ENCODE results near the gene SULF2.

Gene SULF2

DNA sequence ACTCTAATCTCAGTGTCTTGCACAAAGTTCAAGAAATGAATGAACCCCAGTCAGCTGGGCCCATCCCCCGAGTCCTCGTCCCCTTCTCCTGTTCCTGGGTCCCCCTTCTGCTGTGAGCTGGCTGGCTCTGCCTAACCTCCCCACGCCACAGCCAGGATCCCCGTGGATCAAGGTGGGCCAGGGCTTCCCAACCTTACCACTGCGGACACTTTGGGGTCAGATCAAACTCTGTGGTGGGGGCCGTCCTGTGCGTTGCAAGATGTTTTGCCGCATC lies 116.2 kb downstream of the SULF2 start:
- no peak for DNase-seq (ENCODE audit: low spot score)

DNA sequence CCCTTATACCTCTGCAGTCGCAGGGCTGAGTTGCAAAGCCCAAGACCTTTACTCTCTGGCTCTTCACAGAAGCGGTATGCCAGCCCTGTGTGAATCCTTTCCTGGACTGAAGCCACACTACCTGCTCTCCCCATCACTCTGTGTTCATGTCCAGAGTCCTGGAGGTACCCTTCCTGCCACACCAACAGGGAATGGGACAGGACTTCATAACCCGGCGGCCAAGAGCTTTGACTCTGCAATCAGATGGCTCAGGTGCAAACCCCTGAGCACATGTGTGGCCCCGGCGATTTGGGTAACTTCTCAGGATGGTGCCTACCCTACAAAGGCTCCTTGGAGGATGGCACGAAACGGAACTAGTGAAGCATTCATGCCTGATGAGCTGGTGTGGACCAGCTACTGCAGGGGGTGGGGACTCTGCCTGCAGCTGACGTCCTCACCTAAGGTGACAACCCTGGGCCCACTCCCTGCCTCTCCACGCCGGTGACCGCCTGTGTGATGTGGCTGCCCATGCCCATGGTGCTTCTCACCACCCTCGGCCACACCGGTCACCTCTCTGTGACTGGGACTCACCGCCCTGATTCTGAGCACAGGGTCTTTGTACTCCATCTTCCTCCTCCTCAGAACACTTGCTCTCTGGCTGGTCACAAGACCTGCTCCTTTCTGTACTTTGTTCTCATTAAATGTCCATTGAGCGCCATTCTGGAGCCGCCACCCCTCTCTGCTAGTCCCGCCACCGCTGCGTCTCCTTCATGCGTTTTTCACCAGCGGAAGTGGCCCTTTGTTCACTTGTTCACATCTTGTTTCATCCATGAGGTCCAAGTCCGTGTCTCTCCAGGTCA lies 116.7 kb downstream of the SULF2 start:
- DNase-seq (ENCODE audit: low spot score): no peak

DNA sequence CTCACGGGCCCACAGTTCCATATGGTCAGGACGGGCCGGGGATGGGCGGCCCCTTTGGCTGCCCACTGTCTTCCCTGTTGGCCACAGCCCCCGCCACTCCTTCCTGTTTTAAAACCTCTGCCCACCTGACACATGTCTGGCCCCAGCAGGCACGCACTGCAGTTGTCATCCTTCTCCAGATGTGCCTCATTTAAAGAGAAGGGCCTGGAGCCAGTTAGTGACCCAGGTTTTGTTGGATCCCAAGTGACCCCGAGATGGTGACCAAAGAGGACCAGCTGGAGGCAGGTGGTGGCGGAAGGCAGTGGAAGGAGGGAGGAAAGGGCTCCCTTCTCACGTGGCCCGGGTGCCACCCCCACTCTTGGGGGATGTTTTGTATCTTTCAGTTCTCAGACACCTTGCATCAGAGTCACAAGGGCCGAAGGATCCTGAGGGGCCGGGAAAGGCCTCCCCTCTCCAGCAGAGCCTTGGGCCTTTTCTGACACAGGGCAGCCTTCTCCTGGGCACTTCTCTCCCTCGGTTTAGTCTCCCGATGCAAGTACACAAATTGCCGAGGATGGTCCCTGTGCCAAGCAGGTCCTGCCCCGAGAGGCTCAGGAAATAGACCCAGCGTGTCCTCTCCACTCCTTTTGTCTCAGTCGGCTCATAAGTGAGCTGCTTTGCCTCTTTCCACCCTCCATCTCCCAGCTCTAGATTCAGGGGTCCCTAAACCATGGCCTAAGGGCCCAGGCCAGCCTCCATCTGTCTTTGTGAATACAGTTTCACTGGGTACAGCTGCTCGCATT lies 117.6 kb downstream of the SULF2 start:
- DNase-seq (ENCODE audit: low spot score): no peak

DNA sequence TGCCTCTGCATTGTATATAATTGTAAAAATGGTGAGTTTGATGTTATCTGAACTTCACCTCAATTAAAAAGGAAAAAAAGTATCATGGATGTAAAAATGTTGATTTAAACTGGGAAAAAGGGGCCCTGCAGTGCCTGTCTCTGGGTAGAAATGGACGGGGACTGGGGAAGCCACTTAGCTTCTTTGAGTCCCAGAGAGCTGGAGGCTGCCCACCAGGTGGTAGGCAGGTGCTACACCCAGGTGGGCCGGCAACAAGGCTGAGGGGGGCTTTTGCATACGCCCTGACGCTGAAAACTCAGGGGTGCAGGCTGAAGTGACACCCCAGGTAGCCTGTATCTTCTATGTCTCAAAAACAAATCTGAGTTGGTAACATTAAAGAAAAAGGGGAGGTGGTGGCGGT lies 118.2 kb downstream of the SULF2 start:
- DNase-seq (ENCODE audit: low spot score): no peak

DNA sequence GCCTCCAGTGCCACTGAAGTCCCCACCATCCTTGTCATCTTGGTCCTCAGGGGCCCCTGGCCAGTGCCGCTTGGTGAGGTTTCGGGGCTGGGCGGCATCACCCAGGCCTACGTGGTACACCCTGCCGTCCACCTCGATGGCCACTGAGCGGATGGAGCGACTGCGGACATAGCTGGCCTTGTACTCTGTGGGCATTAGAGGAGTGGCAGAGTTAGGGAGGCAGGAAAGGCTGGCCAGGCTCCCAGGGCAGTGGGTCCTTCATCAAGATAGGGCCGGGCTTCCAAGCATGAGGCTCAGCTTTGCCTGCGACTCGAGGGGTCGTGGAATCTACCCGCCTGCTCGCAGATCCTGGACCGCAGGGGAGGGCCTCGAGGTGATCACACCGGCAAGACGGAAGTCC lies 119.0 kb downstream of the SULF2 start:
- DNase-seq (ENCODE audit: low spot score): no peak

DNA sequence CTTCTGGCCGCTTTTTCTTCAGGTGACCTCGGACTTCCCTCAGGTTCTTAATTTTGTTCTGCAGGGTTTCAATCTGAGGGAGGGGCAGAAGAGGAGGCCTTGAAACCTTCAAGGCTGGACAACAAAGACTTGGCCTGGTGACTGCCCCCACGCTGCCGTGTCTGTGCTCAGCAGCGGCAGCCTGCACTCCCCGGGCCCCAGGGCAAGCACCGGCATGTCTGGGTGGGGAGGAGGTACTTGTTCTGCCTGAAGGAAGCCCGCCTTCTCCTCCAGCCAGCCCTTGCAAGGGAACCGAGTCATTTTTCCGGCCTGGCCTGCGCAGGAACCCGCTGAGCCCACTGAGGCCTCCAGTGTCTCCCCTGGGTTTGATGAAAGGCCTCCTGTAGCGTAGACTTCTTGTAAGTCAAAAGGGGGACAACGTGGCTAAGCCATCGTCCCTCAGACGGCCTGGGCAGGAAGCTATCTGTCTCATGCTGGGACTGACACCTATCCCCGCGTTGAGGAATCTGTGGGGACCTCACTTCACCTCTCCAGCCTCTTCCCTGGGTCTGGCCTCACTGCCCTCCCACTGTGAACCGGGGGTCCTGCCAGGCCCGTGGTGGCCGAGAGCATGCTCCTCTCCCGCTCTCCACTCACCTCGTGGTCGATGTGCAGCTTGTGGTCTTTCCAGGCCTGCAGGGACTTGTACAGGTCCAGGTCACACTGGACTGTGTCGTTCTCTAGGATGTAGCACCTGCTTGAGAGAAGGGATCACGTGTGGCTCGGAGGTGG lies 119.9 kb downstream of the SULF2 start:
- DNase-seq (ENCODE audit: low spot score): no peak

DNA sequence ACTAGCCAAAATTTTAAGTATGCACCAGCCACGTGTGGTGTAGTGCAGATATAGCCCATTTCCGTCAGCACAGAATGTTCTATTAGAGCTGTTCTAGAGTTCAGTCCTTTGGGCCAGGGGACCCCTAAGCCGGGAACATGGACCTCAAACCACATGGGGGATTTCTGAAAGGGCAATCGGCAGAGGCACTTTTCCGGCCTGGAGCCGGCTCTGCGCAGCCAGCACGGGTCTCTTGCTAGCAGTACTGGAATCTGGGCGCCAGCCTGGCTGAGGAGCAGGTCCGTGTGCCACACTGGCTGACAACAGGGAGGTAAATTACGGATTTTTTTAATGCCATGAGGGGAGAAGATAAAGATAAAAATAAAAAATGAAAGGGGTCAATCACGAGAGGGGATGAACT lies 120.5 kb downstream of the SULF2 start:
- no peak for DNase-seq (ENCODE audit: low spot score)

DNA sequence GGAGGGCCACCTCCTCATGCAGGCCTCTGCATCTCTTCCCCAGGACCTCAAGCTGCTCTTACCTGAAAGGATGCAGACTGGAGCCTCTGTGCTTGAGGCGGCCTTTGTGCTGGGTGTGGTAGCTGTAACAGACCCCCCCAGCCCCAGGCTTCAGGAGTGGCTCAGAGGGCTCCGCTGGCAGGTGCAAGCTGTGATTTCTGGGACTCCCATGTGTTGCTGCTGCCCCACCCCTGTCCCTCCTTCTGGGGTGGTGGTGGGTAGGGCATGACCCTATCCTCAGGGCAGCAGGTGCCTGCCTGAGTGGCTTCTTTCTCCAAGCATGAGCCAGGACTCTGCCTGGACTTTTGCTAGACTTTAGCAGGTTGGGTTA lies 121.2 kb downstream of the SULF2 start:
- no peak for DNase-seq (ENCODE audit: low spot score)

DNA sequence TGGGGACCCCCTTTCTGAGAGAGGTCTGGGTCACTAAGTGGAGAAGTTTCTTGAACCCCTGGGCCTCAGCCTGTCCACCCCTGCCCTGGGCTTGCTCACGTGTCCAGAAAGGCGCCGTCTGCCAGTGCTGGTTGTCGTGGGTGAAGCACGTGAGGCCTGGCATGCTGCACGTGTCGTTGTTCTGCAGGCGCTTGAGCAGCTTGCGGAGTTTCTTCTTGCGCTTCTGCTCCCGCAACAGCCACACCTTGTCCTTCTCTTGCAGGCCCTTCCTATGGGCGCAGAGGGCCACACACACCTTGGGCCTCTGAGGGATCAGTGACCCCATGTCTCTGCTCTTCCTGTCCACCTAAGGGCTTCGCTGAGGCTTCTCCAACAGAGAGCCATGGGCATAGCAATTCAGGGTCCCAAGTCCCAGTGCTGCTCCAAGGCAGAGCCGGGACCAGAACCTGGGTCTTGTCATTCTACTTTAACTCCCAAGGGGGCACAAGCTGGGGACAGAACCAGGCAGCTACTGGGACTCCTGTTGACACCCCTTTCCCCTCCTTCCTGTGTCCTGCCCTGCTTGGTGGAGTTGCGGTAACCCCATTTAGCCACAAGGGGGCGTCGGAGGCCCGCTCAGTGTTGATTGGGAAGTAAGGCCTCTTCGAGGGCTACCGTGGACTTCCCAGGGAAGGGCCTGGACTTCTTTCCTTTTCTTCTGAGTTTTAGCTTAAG lies 121.8 kb downstream of the SULF2 start:
- peak; percentile 90 for DNase-seq (ENCODE audit: low spot score)

DNA sequence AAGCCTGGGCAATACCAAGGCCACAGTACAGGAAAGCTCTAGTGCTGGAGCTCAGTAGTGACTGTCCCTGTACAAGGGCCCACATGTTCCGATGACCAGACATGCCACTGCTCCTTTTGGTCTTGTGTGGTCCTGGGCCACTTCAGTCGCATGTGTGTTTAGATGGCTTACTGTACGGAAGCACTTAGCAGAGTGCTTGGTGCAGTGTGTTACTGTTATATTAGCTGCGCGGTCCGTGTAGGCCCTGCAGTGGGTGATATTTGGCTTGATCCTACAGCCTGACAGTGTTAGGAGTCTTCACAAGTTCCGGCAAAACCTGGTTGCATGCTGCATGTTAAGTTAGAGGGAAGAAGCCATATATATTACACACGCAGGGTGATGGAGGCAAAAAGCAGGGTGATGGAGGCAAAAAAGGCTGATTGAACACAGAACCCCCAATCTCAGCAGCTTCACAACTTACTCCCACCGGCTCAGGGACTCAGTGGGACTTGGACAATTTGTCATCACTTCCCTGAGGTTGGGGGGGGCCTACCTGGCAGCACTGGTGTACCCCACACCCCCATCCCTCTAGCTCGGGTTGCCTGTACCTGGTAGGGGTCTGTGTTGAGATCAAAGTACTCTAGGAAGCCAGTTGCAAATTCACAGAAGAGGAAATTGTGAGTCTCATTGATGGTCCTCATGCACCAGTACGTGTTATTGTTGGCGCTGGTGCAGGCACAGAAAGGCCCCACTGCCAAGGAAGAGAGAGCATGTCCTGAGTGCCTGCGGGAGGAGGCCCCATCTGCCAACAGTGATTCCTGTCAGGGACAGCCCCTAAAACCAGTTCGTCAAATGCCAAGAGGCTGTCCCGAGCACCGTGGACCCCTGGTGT lies 122.6 kb downstream of the SULF2 start:
- no peak for DNase-seq (ENCODE audit: low spot score)

DNA sequence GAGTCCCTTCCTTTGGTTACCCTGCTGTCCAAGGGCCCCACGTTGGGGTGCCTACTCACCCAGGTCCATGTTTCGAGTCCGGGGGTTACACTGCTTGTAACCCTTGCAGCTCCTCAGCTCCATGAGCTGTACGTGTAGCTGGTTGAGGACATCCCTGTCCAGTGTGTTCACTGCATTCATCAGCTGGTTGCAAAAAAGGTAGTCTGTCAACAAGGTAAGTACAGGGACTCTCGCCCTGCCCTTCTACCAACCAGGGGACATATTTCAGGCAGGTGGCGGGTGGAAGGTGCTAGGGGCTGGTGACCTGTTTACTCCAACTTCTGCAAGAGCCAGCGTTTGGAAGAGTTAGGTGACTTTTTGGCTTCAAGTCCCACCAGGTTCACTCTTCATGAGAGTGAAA lies 123.6 kb downstream of the SULF2 start:
- DNase-seq (ENCODE audit: low spot score): no peak

DNA sequence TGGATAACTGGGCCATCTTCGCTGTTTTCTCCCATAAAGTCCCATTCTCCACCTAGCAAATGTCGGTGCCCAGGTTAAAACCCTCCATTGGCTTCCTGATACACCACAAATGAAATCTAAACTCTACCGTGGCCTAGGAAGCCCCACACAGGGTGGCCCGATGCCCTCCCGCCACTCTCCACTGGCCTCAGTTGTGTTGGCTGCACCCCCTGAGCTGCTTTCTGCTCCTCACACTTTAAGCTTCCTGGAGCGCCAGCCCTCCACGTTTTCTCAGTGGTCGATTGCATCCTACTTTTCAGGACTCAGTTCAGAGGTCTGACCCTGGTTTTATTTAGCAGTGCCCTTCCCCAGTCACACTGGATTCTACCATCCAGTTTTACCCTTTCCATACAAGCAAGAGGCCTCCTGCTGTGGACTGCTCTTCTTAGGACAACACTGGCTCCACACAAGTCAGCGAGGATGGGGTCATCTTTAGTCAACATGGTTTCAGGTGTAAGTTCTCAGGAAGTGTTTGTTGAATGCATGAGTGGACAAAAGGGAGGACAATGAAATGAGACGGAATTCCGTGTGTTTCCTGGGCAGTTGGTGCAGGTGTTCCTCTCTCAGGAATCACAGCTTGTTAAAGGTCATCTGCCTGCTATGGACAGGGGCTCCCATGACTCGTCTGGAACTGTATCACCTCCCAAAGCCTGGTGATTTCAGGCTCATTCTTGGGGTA lies 124.1 kb downstream of the SULF2 start:
- DNase-seq (ENCODE audit: low spot score): no peak

DNA sequence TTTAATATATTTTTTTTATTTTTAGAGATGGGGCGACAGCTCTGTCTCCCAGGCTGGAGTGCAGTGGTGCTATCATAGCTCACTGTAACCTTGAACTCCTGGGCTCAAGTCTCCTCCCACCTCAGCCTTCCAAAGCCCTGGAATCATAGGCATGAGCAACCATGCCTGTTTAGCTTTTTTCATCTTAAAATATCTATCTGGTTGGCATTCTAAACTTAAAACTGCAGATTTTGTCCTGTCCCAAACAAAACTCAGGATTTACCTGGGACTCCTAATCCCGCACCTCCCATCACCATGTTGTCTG lies 124.7 kb downstream of the SULF2 start:
- no peak for DNase-seq (ENCODE audit: low spot score)

DNA sequence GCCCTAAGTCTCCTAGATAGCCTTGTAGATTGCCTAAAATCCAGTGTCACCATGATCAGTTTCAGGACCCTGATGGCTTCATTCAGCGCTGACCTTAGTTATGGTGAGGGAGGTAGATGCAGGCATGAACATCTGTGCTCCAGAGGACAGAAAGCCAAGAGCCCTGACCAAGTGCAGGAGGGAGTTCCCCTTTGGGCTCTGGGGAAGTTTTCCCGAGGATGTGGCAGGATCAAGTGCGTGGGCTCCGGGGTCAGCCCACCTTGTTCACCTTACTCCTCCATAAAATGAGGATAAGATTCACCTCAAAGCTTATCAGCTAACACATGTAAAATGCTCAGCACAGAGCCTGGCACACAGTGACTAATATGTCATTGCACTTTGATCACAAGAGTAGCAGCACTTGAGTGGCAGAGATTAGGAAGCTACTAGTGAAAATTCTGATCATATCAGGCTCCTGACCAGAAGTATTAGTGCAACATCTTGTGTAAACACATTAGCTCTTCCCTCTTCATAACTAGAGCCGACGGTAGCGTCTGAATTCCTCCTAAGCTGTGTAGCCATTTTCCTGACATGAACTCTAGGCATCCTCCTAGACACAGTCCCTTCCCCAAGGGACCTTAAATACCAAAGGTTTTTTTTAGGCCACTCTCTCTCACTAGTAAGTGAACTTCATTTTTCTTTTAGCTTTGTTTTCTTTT lies 125.2 kb downstream of the SULF2 start:
- no peak for DNase-seq (ENCODE audit: low spot score)

DNA sequence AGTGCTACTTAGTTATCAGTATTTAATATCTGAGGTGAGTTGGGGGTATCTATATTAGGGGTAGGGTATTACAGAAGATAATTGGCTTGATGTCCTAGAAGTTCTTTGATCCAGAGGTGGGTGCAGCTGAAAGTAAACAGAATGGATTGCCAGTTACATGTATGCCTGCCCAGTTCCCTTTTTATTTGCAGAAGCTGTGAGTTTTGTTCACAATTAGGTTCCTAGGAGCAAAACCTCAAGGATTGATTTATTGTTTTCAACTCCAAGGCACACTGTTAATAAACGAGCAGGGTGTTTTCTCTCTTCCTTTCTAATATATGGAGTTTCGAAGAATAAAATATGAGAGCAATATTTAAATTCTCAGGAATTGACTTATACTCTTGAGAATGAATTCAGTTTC lies 129.0 kb downstream of the SULF2 start:
- DNase-seq (ENCODE audit: low spot score): no peak

DNA sequence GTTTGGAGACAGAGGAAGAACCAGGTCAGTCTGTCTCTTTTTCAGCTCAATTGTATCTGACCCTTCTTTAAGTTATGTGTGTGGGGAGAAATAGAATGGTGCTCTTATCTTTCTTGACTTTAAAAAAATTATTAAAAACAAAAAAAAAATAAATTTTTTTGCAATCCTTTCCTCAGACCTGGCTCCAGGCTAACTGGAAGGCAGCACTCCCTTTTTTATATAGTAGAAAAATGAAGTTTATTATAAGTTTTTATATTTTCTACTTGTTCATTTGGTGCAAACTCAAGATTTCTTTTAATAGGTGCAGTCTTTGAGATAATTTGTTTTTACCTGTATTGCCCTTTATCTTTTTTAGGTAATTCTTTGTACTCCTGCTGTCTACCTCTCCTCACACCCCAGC lies 129.6 kb downstream of the SULF2 start:
- no peak for DNase-seq (ENCODE audit: low spot score)

DNA sequence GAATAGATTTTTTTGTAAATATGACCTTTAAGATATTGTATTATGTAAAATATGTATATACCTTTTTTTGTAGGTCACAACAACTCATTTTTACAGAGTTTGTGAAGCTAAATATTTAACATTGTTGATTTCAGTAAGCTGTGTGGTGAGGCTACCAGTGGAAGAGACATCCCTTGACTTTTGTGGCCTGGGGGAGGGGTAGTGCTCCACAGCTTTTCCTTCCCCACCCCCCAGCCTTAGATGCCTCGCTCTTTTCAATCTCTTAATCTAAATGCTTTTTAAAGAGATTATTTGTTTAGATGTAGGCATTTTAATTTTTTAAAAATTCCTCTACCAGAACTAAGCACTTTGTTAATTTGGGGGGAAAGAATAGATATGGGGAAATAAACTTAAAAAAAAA lies 130.9 kb downstream of the SULF2 start:
- no peak for DNase-seq (ENCODE audit: low spot score)

DNA sequence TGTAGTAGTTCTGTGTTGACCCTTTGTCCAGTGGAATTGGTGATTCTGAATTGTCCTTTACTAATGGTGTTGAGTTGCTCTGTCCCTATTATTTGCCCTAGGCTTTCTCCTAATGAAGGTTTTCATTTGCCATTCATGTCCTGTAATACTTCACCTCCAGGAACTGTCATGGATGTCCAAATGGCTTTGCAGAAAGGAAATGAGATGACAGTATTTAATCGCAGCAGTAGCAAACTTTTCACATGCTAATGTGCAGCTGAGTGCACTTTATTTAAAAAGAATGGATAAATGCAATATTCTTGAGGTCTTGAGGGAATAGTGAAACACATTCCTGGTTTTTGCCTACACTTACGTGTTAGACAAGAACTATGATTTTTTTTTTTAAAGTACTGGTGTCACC lies 131.4 kb downstream of the SULF2 start:
- no peak for DNase-seq (ENCODE audit: low spot score)

DNA sequence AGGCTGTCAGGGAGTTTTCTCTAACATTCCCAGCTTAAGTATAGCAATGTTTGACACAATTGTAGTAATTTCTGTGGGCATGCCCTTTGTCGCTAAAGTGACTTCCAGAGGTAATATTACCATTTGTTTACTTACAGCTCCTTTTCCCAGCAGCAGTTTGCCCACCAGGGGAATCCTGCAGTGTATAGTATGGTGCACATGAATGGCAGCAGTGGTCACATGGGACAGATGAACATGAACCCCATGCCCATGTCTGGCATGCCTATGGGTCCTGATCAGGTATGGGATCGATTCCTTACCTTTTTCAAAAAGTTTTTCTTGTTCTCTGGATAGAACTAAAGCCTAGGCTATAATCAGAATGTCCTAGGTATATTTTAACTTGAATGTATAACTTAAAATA lies 132.5 kb downstream of the SULF2 start:
- no peak for DNase-seq (ENCODE audit: low spot score)

DNA sequence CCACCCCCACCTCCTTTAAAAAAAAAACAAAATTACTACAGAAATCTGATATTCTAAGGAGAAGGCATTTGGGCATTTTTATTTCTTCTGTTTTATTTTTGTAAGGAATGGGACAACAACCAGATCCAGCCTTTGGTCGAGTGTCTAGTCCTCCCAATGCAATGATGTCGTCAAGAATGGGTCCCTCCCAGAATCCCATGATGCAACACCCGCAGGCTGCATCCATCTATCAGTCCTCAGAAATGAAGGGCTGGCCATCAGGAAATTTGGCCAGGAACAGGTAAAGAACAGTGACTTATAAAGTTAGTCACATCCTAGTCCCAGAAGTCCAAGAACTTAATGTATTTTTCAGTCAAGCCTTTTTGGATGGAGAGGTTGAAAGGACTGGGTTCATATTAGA lies 133.0 kb downstream of the SULF2 start:
- DNase-seq (ENCODE audit: low spot score): no peak

All from AG08396 (cell line).